Vagina (tissue), 2 donors: ENCODE results near the gene KRTAP10-10.
A peak's percentile ranks its signal among the peaks of the same experiment; 100 is the strongest.

ENCODE experiments used
- CTCF ChIP-seq, 3 experiments: fragments of 450-650 bp in 2 of 3; fragments of 200-600 bp in 1 of 3; sonication (generic) in 1 of 3; IDR thresholded peaks; one replicate each; pipeline ENCODE4 v1.5.1; 2017 to 2019; ENCODE audit warnings: antibody characterized with exemption in 3 of 3, mild to moderate bottlenecking in 2 of 3, moderate library complexity in 2 of 3
- POLR2A ChIP-seq, 2 donors: fragments of 450-650 bp; IDR thresholded peaks; one replicate each; pipeline ENCODE4 v1.6.1; 2017; ENCODE audit warnings: antibody characterized with exemption in 2 of 2, mild to moderate bottlenecking in 2 of 2, moderate library complexity in 2 of 2
- POLR2AphosphoS5 ChIP-seq, 2 donors: sonication (generic); formaldehyde crosslinking; IDR thresholded peaks; one replicate each; pipeline ENCODE4 v1.9.0; 2017; ENCODE audit warnings: antibody characterized with exemption in 2 of 2, mild to moderate bottlenecking in 2 of 2, low read depth in 1 of 2; ENCODE audit not compliant: insufficient read depth in 1 of 2

GRCh38 chr21:44653656-44654575 is 16.8 kb downstream of the KRTAP10-10 start:
- TF ChIP-seq POLR2AphosphoS5 (IDR thresholded peaks at IDR 0.05; ENCODE audit: insufficient read depth in 1 of 2, low read depth in 1 of 2) (peak in 1 of 2 donors; percentile 45), CTCF (IDR thresholded peaks at IDR 0.05) (no peak), POLR2A (IDR thresholded peaks at IDR 0.05) (no peak)
